Panc1 (cell line): ENCODE data around the gene SAMM50. TPM values are rescaled to one million over a fixed set of nuclear protein-coding genes. Genes with fewer than 3 reads are reported as not detected.

Source experiments
- ATAC-seq: fragments of 200-7000 bp; cut with Tn5 transposase; 2 replicates; pipeline ENCODE4 v1.9.1; 2020; ENCODE audit warnings: mild to moderate bottlenecking, moderate library complexity
- BruUV-seq: library from RNA; stranded (reverse); fragments of 400-500 nt; replicated peaks from 2 replicates; lab custom pipeline; 2021; lab: Mats Ljungman, UMichigan
- CTCF ChIA-PET: fragments of 300-600 bp; sonication (Branson Sonifier 250); formaldehyde crosslinking; loops from one replicate; lab custom pipeline; 2022; ENCODE audit warnings: antibody characterized with exemption; lab: Charles Lee
- POLR2A ChIA-PET: fragments of 300-600 bp; sonication (Branson Sonifier 250); formaldehyde crosslinking; loops from one replicate; lab custom pipeline; 2022; ENCODE audit warnings: antibody characterized with exemption; lab: Charles Lee
- DNase-seq: peaks from one replicate; pipeline ENCODE4 v3.0.0-alpha.2; 2010; ENCODE audit warnings: low read depth, low spot score
- H3K27ac ChIP-seq: 2 replicates; pipeline ENCODE4 v1.5.1; 2011; ENCODE audit warnings: mild to moderate bottlenecking, low read length, inconsistent platforms
- H3K27me3 ChIP-seq: fragments of 200-500 bp; sonication (Bioruptor generic); 2 replicates; pipeline ENCODE4 v1.6.0; 2014; ENCODE audit warnings: low read length, inconsistent platforms; ENCODE audit not compliant: control insufficient read depth, insufficient read depth
- H3K36me3 ChIP-seq: fragments of 200-500 bp; sonication (Bioruptor generic); 2 replicates; pipeline ENCODE4 v1.5.1; 2014; ENCODE audit warnings: inconsistent platforms, mild to moderate bottlenecking, low read length, moderate library complexity; ENCODE audit not compliant: control insufficient read depth, insufficient read depth
- H3K4me1 ChIP-seq: 2 replicates; pipeline ENCODE4 v1.5.1; 2011; ENCODE audit warnings: inconsistent platforms, mild to moderate bottlenecking, low read length, moderate library complexity; ENCODE audit not compliant: control insufficient read depth, insufficient read depth
- H3K4me3 ChIP-seq, 2 experiments: 2 replicates each; pipeline ENCODE4 v1.5.1; 2011 to 2012; ENCODE audit warnings: low read depth in 2 of 2, low read length in 2 of 2, mild to moderate bottlenecking in 2 of 2, inconsistent platforms in 1 of 2, moderate library complexity in 1 of 2
- H3K9me3 ChIP-seq: fragments of 200-500 bp; sonication (Bioruptor generic); 2 replicates; pipeline ENCODE4 v1.5.1; 2014; ENCODE audit warnings: low read depth, mild to moderate bottlenecking, inconsistent platforms, low read length, moderate library complexity; ENCODE audit not compliant: control insufficient read depth, insufficient read depth
- POLR2AphosphoS5 ChIP-seq: IDR thresholded peaks from 2 replicates; pipeline ENCODE4 v1.6.1; 2012; ENCODE audit warnings: mild to moderate bottlenecking, low read depth, low read length, moderate library complexity
- SIN3A ChIP-seq: IDR thresholded peaks from 2 replicates; pipeline ENCODE4 v1.6.1; 2012; ENCODE audit warnings: low read depth, mild to moderate bottlenecking, low read length, moderate library complexity, borderline replicate concordance; ENCODE audit not compliant: insufficient read depth
- TCF7L2 ChIP-seq: IDR thresholded peaks from 2 replicates; pipeline ENCODE4 v1.6.1; 2011; ENCODE audit warnings: mild to moderate bottlenecking, low read depth, low read length, inconsistent platforms
- in situ Hi-C: cut with HindIII; loops from 2 replicates; pipeline ENCODE4 v1.10.0; 2016; ENCODE audit warnings: low sequenced_read_pairs, low pct_unique_long_range_greater_than_20kb
- intact Hi-C: fragments of 100-400 bp; cut with micrococcal nuclease; formaldehyde crosslinking; loops from one replicate; pipeline ENCODE4 v1.10.0; 2022; ENCODE audit not compliant: unreplicated experiment
- total RNA-seq: library from RNA; stranded (reverse); gene quantifications from one replicate; pipeline ENCODE4 v1.2.1, GENCODE V29; 2021; ENCODE audit not compliant: unreplicated experiment
- TF ChIP-seq, protein P1 (sequence below), 2 experiments: IDR thresholded peaks; 2 replicates each; pipeline ENCODE4 v1.6.1; 2011 to 2012; ENCODE audit warnings: low read depth in 2 of 2, control low read depth in 1 of 2, low read length in 1 of 2, mild to moderate bottlenecking in 1 of 2, moderate library complexity in 1 of 2; ENCODE audit not compliant: insufficient read depth in 1 of 2
- TF ChIP-seq, protein P2 (sequence below): fragments of 450-650 bp; IDR thresholded peaks from 2 replicates; pipeline ENCODE4 v1.5.1; 2017; ENCODE audit warnings: mild to moderate bottlenecking

The SAMM50 gene
- total RNA-seq, 1 experiment from 2014 or later = 40.5 TPM

DNA sequence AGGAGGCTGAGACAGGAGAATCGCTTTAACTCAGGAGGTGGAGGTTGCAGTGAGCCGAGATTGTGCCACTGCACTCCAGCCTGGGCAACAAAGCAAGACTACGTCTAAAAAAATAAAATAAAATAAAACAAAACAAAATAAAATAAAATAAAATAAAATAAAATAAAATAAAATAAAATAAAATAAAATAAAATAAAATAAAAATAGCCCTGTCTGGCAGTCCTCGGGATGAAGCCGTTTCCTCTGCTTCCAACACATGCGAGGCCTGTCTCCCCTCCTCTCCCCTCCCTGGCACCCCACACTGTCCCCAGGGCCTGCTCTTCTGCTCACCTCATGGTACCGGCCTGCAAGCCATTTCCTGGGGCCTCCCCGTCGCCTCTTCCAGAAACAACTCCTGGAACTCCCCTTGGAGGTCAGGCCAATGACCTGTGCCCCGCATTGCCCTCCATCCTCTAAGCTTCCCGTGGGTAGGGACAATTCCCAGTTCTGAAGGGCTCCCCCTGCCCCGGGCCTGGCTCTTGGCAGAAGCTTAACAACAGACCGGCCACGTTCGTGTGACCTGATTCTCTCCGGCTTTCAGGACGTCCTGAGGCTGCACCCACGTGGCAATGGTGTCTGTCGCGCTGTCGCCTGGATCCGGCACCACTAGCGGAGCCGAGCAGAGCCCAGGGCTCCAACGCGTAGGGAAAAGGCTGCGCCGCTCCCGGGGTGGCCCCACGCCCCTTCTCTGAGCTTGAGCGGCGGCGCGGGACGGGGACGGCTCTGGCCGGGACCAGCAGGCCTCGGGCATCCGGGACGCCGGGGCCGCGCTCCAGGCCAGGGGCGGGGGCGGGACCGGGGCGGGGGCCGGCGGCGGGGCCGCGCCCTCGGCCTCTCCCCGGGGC is 68.4 kb downstream of the SAMM50 start:
- no peaks in the 10 kb centered on the region for H3K27me3 ChIP-seq
- peak; percentile 76 for ATAC-seq
- peak overlapping the region; percentile 51 to 68 for H3K4me3 ChIP-seq
- TF ChIP-seq, protein P1, sequence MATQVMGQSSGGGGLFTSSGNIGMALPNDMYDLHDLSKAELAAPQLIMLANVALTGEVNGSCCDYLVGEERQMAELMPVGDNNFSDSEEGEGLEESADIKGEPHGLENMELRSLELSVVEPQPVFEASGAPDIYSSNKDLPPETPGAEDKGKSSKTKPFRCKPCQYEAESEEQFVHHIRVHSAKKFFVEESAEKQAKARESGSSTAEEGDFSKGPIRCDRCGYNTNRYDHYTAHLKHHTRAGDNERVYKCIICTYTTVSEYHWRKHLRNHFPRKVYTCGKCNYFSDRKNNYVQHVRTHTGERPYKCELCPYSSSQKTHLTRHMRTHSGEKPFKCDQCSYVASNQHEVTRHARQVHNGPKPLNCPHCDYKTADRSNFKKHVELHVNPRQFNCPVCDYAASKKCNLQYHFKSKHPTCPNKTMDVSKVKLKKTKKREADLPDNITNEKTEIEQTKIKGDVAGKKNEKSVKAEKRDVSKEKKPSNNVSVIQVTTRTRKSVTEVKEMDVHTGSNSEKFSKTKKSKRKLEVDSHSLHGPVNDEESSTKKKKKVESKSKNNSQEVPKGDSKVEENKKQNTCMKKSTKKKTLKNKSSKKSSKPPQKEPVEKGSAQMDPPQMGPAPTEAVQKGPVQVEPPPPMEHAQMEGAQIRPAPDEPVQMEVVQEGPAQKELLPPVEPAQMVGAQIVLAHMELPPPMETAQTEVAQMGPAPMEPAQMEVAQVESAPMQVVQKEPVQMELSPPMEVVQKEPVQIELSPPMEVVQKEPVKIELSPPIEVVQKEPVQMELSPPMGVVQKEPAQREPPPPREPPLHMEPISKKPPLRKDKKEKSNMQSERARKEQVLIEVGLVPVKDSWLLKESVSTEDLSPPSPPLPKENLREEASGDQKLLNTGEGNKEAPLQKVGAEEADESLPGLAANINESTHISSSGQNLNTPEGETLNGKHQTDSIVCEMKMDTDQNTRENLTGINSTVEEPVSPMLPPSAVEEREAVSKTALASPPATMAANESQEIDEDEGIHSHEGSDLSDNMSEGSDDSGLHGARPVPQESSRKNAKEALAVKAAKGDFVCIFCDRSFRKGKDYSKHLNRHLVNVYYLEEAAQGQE (IDR thresholded peaks at IDR 0.05; ENCODE audit: insufficient read depth in 1 of 2, low read depth in 2 of 2, low read length in 1 of 2) = no peak
- TF ChIP-seq SIN3A (no peak), TCF7L2 (no peak), POLR2AphosphoS5 (no peak)
- TF ChIP-seq, protein P2, sequence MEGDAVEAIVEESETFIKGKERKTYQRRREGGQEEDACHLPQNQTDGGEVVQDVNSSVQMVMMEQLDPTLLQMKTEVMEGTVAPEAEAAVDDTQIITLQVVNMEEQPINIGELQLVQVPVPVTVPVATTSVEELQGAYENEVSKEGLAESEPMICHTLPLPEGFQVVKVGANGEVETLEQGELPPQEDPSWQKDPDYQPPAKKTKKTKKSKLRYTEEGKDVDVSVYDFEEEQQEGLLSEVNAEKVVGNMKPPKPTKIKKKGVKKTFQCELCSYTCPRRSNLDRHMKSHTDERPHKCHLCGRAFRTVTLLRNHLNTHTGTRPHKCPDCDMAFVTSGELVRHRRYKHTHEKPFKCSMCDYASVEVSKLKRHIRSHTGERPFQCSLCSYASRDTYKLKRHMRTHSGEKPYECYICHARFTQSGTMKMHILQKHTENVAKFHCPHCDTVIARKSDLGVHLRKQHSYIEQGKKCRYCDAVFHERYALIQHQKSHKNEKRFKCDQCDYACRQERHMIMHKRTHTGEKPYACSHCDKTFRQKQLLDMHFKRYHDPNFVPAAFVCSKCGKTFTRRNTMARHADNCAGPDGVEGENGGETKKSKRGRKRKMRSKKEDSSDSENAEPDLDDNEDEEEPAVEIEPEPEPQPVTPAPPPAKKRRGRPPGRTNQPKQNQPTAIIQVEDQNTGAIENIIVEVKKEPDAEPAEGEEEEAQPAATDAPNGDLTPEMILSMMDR = no peak
- peak overlapping the region; percentile 89 for H3K27ac ChIP-seq
- no peaks in the 10 kb centered on the region for H3K9me3 ChIP-seq
- ChIA-PET POLR2A (no interaction called here), CTCF (no interaction called here)
- no peaks in the 10 kb centered on the region for H3K36me3 ChIP-seq
- in situ Hi-C loops (no loop called here), intact Hi-C loops (no loop called here)
- no peak for DNase-seq
- no TSS peak for BruUV-seq
- H3K4me1 ChIP-seq = peaks cover 15% of the 10 kb centered on the region

DNA sequence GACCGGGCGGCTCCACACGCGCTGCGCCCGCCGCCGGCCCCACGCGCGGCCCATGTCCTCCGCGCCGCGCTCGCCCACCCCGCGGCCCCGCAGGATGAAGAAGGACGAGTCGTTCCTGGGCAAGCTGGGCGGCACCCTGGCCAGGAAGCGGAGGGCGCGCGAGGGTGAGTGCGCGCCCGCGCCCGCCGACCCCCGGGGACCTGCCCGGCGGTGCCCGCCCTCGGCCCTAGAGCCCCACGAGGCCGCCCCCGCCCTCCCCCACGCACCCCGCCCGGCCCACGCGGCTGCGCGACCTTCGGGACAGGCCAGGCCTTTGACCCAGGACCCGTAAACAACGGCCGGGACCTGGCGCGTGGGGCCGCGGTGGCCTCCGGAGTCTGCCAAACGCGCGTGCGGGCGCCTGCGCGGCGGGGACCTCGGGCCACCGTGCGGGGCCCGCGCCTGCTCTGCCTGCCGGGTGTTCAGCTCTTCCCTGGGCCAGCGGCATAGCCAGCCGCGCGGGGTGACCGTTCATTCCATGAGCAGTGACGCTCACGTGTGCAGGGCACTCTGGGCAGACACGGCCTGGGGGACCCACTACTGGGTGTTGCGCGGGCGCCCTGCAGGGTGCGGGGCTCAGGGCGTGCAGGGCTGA is 69.2 kb downstream of the SAMM50 start, which contains the start of gene PARVB:
Gene PARVB, plus strand, starts transcription at position 15 of the 634 bp plus-strand sequence. Its CDS starts 38 bp downstream, at position 53.
- intact Hi-C loops = no loop called here
- no peaks in the 10 kb centered on the region for H3K36me3 ChIP-seq
- ChIA-PET POLR2A (interaction anchor here (0.6 kb wide), 1 partner anchor 65 kb away, joined by 4 read pairs; no protein-coding TSS in a partner anchor), CTCF (no interaction called here)
- BruUV-seq = no TSS peak
- peak within 1 kb of the TSS; percentile 51 to 68 for H3K4me3 ChIP-seq
- ATAC-seq = peak; percentile 53
- peaks cover 15% of the 10 kb centered on the region for H3K4me1 ChIP-seq
- no peak for DNase-seq
- H3K9me3 ChIP-seq = no peaks in the 10 kb centered on the region
- peak within 1 kb of the TSS; percentile 89 for H3K27ac ChIP-seq
- H3K27me3 ChIP-seq = no peaks in the 10 kb centered on the region
- in situ Hi-C loops = no loop called here
- TF ChIP-seq TCF7L2 = no peak
- TF ChIP-seq SIN3A = no peak
- TF ChIP-seq, protein P1 (IDR thresholded peaks at IDR 0.05; ENCODE audit: insufficient read depth in 1 of 2, low read depth in 2 of 2, low read length in 1 of 2) = no peak
- TF ChIP-seq, protein P2 = no peak
- TF ChIP-seq POLR2AphosphoS5 = no peak
